RWPE1 (cell line): ENCODE data around the gene ATP6V1B1.

Experiments
- CTCF ChIA-PET: fragments of 350-600 bp; sonication (Branson Sonifier 250); formaldehyde crosslinking; extraction: SDS; loops from one replicate; lab custom pipeline; 2021; lab: Yijun Ruan, JAX
- POLR2A ChIA-PET: fragments of 400-600 bp; formaldehyde crosslinking; extraction: SDS; loops from one replicate; lab custom pipeline; 2020; ENCODE audit warnings: antibody characterized with exemption; ENCODE audit not compliant: low non-redundant PET; lab: Yijun Ruan, JAX
- DNase-seq: peaks from one replicate; pipeline ENCODE4 v3.0.0; 2012; ENCODE audit warnings: low spot score
- H3K27ac ChIP-seq: fragments of 450-650 bp; 2 replicates; pipeline ENCODE4 v1.5.1; 2017
- CTCF ChIP-seq: fragments of 450-650 bp; conservative IDR thresholded peaks from 2 replicates; pipeline ENCODE4 v1.5.1; 2017; ENCODE audit warnings: low read depth, mild to moderate bottlenecking

ATP6V1B1 gene

GRCh38 chr2:70888923-70889715, 46.6 kb upstream of the ATP6V1B1 start:
- ChIA-PET CTCF (interaction anchor here (0.6 kb wide), 1 partner anchor 128 kb away, joined by 6 read pairs; no protein-coding TSS in a partner anchor), POLR2A (no interaction called here)
- H3K27ac ChIP-seq: no peak overlapping the region
- no peak for TF ChIP-seq CTCF
- no peak for DNase-seq

GRCh38 chr2:70889716-70890037, 46.0 kb upstream of the ATP6V1B1 start:
- ChIA-PET POLR2A (no interaction called here), CTCF (interaction anchor here (0.6 kb wide), 1 partner anchor 129 kb away, joined by 6 read pairs; no protein-coding TSS in a partner anchor)
- no peak for TF ChIP-seq CTCF
- no peak overlapping the region for H3K27ac ChIP-seq
- no peak for DNase-seq

GRCh38 chr2:70890469-70891065, 45.1 kb upstream of the ATP6V1B1 start:
- POLR2A ChIA-PET: no interaction called here
- CTCF ChIA-PET: no interaction called here
- TF ChIP-seq CTCF: no peak
- H3K27ac ChIP-seq: no peak overlapping the region
- DNase-seq: no peak

GRCh38 chr2:70891572-70892357, 43.9 kb upstream of the ATP6V1B1 start:
- ChIA-PET POLR2A (no interaction called here), CTCF (interaction anchor here (1.7 kb wide), 1 partner anchor 21 kb away, joined by 6 read pairs; no protein-coding TSS in a partner anchor)
- TF ChIP-seq CTCF: no peak
- no peak for DNase-seq
- H3K27ac ChIP-seq: no peak overlapping the region

GRCh38 chr2:70892750-70893149, 43.0 kb upstream of the ATP6V1B1 start:
- no peak for TF ChIP-seq CTCF
- no peak overlapping the region for H3K27ac ChIP-seq
- ChIA-PET CTCF (interaction anchor here (0.6 to 1.7 kb wide), 2 partner anchors 21 to 56 kb away, joined by 3 to 6 read pairs; no protein-coding TSS in a partner anchor), POLR2A (no interaction called here)
- DNase-seq: no peak

GRCh38 chr2:70893186-70893585, 42.5 kb upstream of the ATP6V1B1 start:
- H3K27ac ChIP-seq: no peak overlapping the region
- ChIA-PET CTCF (interaction anchor here (0.6 to 1.7 kb wide), 3 partner anchors 22 to 55 kb away, joined by 3 to 6 read pairs (median 3); no protein-coding TSS in a partner anchor), POLR2A (no interaction called here)
- no peak for TF ChIP-seq CTCF
- DNase-seq: no peak
